Left ventricle myocardium inferior (tissue), 1 donor: ENCODE results near the gene ITGAD. TPM values are rescaled to one million over a fixed set of nuclear protein-coding genes. Genes with fewer than 3 reads are reported as not detected.

ENCODE experiments used
- DNase-seq: peaks from one replicate; pipeline ENCODE4 v3.0.0-alpha.2; 2020
- H3K27ac ChIP-seq: fragments of 200-600 bp; replicated peaks from 2 replicates; pipeline ENCODE4 v1.8.0; 2021
- H3K27me3 ChIP-seq: fragments of 200-600 bp; 2 replicates; pipeline ENCODE4 v1.8.0; 2021; ENCODE audit warnings: low read depth
- H3K36me3 ChIP-seq: fragments of 200-600 bp; 2 replicates; pipeline ENCODE4 v1.8.0; 2021
- H3K4me1 ChIP-seq: fragments of 200-600 bp; 2 replicates; pipeline ENCODE4 v1.8.0; 2021
- H3K4me3 ChIP-seq: fragments of 200-600 bp; 2 replicates; pipeline ENCODE4 v1.8.0; 2021; ENCODE audit warnings: mild to moderate bottlenecking, moderate library complexity
- H3K9me3 ChIP-seq: fragments of 200-600 bp; replicated peaks from 2 replicates; pipeline ENCODE4 v1.8.0; 2021
- intact Hi-C: fragments of 100-400 bp; cut with micrococcal nuclease; formaldehyde crosslinking; loops from one replicate; pipeline ENCODE4 v1.11.0; 2022
- total RNA-seq: library from RNA; stranded (reverse); fragmentation: NEBNext Ultra II Directional; extraction: Animal tissue kit (Norgen Biotek cat#: 25700); gene quantifications from one replicate; pipeline ENCODE4 v1.2.1, GENCODE V29; 2021
- TF ChIP-seq, protein P1 (sequence below): fragments of 200-600 bp; IDR thresholded peaks from 2 replicates; pipeline ENCODE4 v1.8.0; 2021; ENCODE audit warnings: antibody characterized with exemption, mild to moderate bottlenecking, borderline replicate concordance
- donor health status: DM: no; HTN: yes; CAD: no; lungs with severe emphysema.

The ITGAD gene
- total RNA-seq, 1 donor from 2014 or later, result not detected

DNA sequence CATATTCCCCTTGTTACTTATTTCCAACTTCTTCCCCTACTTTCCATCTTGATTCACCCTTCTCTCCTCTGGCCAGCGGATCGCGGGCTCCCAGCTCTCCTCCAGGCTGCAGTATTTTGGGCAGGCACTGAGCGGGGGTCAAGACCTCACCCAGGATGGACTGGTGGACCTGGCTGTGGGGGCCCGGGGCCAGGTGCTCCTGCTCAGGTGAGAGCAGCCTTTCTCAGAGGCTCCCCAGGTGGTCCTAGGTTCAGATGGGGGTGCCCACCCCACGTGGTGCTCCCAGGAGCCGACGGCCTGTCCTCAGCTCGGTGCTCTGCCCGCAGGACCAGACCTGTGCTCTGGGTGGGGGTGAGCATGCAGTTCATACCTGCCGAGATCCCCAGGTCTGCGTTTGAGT lies 22.1 kb upstream of the ITGAD start:
- TF ChIP-seq, protein P1, sequence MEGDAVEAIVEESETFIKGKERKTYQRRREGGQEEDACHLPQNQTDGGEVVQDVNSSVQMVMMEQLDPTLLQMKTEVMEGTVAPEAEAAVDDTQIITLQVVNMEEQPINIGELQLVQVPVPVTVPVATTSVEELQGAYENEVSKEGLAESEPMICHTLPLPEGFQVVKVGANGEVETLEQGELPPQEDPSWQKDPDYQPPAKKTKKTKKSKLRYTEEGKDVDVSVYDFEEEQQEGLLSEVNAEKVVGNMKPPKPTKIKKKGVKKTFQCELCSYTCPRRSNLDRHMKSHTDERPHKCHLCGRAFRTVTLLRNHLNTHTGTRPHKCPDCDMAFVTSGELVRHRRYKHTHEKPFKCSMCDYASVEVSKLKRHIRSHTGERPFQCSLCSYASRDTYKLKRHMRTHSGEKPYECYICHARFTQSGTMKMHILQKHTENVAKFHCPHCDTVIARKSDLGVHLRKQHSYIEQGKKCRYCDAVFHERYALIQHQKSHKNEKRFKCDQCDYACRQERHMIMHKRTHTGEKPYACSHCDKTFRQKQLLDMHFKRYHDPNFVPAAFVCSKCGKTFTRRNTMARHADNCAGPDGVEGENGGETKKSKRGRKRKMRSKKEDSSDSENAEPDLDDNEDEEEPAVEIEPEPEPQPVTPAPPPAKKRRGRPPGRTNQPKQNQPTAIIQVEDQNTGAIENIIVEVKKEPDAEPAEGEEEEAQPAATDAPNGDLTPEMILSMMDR, result no peak
- Histone ChIP-seq H3K4me3 (no peak overlapping the region), H3K27ac (no peak overlapping the region), H3K27me3 (peaks cover 39% of the 10 kb centered on the region), H3K4me1 (no peaks in the 10 kb centered on the region), H3K9me3 (peaks cover 11% of the 10 kb centered on the region), H3K36me3 (no peaks in the 10 kb centered on the region)
- DNase-seq, result no peak
- intact Hi-C loops, result no loop called here

DNA sequence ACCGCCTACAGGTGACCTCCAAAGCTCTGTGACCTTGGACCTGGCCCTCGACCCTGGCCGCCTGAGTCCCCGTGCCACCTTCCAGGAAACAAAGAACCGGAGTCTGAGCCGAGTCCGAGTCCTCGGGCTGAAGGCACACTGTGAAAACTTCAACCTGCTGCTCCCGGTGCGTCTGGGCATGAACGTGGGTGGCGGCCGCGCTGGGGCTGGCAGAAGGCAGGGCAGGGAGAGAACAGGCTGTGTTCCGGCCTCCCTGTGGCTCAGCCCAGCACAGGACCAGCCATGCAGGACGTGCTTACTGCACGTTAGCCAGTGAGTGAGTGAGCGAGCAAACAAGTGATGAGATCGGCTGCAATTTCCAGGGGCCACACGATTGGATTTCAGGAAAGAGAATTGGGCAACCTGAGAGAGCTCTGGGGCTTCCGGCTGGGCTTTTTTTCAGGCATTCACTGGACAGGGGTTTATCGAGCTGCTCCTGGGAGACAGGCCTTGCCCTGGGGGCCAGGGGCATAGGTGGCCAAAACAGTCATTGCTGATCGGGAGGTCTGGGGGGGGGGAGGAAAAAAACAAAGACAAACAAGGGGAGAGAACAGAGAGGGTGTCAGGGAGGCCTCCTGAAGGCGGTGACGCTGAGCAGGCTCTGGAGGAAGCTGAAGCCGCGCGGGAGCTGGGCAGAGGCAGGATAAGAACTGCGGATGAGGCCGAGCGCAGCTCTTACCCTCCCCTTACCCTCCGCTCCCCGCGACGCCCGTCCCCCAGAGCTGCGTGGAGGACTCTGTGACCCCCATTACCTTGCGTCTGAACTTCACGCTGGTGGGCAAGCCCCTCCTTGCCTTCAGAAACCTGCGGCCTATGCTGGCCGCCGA lies 21.3 kb upstream of the ITGAD start:
- no peak for DNase-seq
- intact Hi-C loops, result no loop called here
- no peak overlapping the region for H3K4me3 ChIP-seq

DNA sequence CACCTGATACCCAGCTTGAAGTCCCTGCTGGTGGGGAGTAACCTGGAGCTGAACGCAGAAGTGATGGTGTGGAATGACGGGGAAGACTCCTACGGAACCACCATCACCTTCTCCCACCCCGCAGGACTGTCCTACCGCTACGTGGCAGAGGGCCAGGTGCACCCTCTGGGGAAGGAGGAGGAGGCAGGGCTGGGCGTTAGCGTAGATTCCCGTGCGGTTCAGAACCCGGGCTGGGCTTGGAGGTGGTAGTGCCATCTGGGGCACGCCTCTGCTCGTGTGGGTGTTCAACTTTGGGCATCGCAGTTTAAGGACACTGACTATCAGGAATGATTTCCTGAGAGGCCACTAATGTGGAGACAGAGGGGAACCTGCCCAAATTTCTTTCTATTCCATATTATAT lies 19.9 kb upstream of the ITGAD start:
- Histone ChIP-seq H3K36me3 (no peaks in the 10 kb centered on the region), H3K27ac (no peak overlapping the region), H3K4me3 (no peak overlapping the region), H3K9me3 (peaks cover 11% of the 10 kb centered on the region), H3K27me3 (peaks cover 47% of the 10 kb centered on the region), H3K4me1 (no peaks in the 10 kb centered on the region)
- intact Hi-C loops, result no loop called here
- no peak for DNase-seq
- TF ChIP-seq, protein P1, result no peak

More for the DNA sequence above, 21.3 kb upstream of the ITGAD start:
- H3K27me3 ChIP-seq, result peaks cover 39% of the 10 kb centered on the region
- TF ChIP-seq, protein P1, result no peak
- H3K9me3 ChIP-seq, result peaks cover 11% of the 10 kb centered on the region
- H3K36me3 ChIP-seq, result no peaks in the 10 kb centered on the region
- no peaks in the 10 kb centered on the region for H3K4me1 ChIP-seq
- no peak overlapping the region for H3K27ac ChIP-seq

DNA sequence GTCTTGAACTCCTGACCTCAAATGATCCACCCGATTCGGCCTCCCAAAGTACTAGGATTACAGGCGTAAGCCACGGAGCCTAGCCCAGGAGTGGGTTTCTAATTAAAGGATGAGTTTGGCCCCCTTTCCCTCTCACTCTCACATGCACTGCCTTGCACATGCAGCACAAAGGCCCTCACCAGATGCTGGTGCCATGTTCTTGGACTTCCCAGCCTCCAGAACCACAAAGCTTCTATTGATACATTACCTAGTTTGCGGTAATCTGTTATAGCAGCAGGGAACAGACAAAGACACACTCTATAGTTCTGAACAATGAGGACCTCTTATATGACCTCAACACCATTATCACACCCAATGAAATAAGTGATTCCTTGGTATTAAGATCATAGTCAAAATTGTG lies 17.9 kb upstream of the ITGAD start:
- Histone ChIP-seq H3K27me3 (peaks cover 56% of the 10 kb centered on the region), H3K27ac (no peak overlapping the region), H3K4me1 (no peaks in the 10 kb centered on the region), H3K4me3 (no peak overlapping the region), H3K36me3 (no peaks in the 10 kb centered on the region), H3K9me3 (peaks cover 11% of the 10 kb centered on the region)
- no peak for DNase-seq
- TF ChIP-seq, protein P1, result no peak
- intact Hi-C loops, result no loop called here

DNA sequence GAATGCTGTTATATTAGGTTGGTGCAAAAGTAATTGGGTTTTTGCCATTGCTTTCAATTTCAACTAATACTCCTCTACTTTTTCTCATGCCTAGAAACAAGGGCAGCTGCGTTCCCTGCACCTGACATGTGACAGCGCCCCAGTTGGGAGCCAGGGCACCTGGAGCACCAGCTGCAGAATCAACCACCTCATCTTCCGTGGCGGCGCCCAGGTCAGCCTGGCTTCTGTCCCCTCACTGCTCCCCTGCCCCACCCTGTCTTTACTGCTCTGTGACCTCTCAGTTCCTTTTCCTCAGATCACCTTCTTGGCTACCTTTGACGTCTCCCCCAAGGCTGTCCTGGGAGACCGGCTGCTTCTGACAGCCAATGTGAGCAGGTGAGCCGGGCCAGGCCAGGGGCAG lies 16.4 kb upstream of the ITGAD start:
- intact Hi-C loops, result no loop called here
- H3K27me3 ChIP-seq, result peaks cover 44% of the 10 kb centered on the region
- TF ChIP-seq, protein P1, result no peak
- DNase-seq, result no peak
- peaks cover 11% of the 10 kb centered on the region for H3K9me3 ChIP-seq
- no peak overlapping the region for H3K4me3 ChIP-seq
- no peaks in the 10 kb centered on the region for H3K4me1 ChIP-seq
- no peaks in the 10 kb centered on the region for H3K36me3 ChIP-seq
- H3K27ac ChIP-seq, result no peak overlapping the region
